ENCODE measurements around the gene CST8.

The CST8 gene

GRCh38 chr20:23448167-23448566 is 42.8 kb upstream of the CST8 start:
- no peaks in the 10 kb centered on the region for H3K4me1 ChIP-seq (ENCODE audit: insufficient read depth, low read length)
- no peaks in the 10 kb centered on the region for H3K9me3 ChIP-seq (ENCODE audit: insufficient read depth, low read length, severe bottlenecking)
- no peaks in the 10 kb centered on the region for H3K36me3 ChIP-seq (ENCODE audit: insufficient read depth, low read length)
- H3K9ac ChIP-seq (ENCODE audit: low read depth, low read length): no peak overlapping the region
- no peak overlapping the region for H2AFZ ChIP-seq (ENCODE audit: low read depth, low read length)
- no peak overlapping the region for H3K27ac ChIP-seq (ENCODE audit: low read length)
- H3K4me2 ChIP-seq (ENCODE audit: insufficient read depth, low read length): no peak overlapping the region
- DNase-seq: no peak
- no peaks in the 10 kb centered on the region for H3K27me3 ChIP-seq (ENCODE audit: insufficient read depth, low read length, poor library complexity)
- no peak for TF ChIP-seq CTCF (IDR thresholded peaks at IDR 0.05; ENCODE audit: borderline replicate concordance, extremely low read depth, low read length, poor library complexity, severe bottlenecking)
- no peak for TF ChIP-seq EZH2 (IDR thresholded peaks at IDR 0.05; ENCODE audit: borderline replicate concordance, low read depth, low read length, severe bottlenecking)
- no peaks in the 10 kb centered on the region for H4K20me1 ChIP-seq (ENCODE audit: insufficient read depth, low read length)
- H3K4me3 ChIP-seq (ENCODE audit: low read depth in 1 of 2, low read length in 2 of 2): no peak overlapping the region
- ATAC-seq (ENCODE audit: insufficient read depth, low read depth): no peak
- H3K79me2 ChIP-seq (ENCODE audit: insufficient read depth, low read length): no peaks in the 10 kb centered on the region

GRCh38 chr20:23449421-23449820 is 41.5 kb upstream of the CST8 start:
- H3K4me3 ChIP-seq (ENCODE audit: low read depth in 1 of 2, low read length in 2 of 2): no peak overlapping the region
- ATAC-seq (ENCODE audit: insufficient read depth, low read depth) (peak; percentile 89), DNase-seq (peak; percentile 42)
- H3K27me3 ChIP-seq (ENCODE audit: insufficient read depth, low read length, poor library complexity): no peaks in the 10 kb centered on the region
- no peak overlapping the region for H3K4me2 ChIP-seq (ENCODE audit: insufficient read depth, low read length)
- no peak for TF ChIP-seq CTCF (IDR thresholded peaks at IDR 0.05; ENCODE audit: borderline replicate concordance, extremely low read depth, low read length, poor library complexity, severe bottlenecking)
- no peak for TF ChIP-seq EZH2 (IDR thresholded peaks at IDR 0.05; ENCODE audit: borderline replicate concordance, low read depth, low read length, severe bottlenecking)
- H3K36me3 ChIP-seq (ENCODE audit: insufficient read depth, low read length): no peaks in the 10 kb centered on the region
- H4K20me1 ChIP-seq (ENCODE audit: insufficient read depth, low read length): no peaks in the 10 kb centered on the region
- H3K27ac ChIP-seq (ENCODE audit: low read length): no peak overlapping the region
- H3K4me1 ChIP-seq (ENCODE audit: insufficient read depth, low read length): no peaks in the 10 kb centered on the region
- no peaks in the 10 kb centered on the region for H3K79me2 ChIP-seq (ENCODE audit: insufficient read depth, low read length)
- H3K9ac ChIP-seq (ENCODE audit: low read depth, low read length): no peak overlapping the region
- H2AFZ ChIP-seq (ENCODE audit: low read depth, low read length): no peak overlapping the region
- H3K9me3 ChIP-seq (ENCODE audit: insufficient read depth, low read length, severe bottlenecking): no peaks in the 10 kb centered on the region

- Histone ChIP-seq H3K9ac (ENCODE audit: low read depth, low read length) (no peak overlapping the region), H3K9me3 (ENCODE audit: insufficient read depth, low read length, severe bottlenecking) (no peaks in the 10 kb centered on the region), H4K20me1 (ENCODE audit: insufficient read depth, low read length) (no peaks in the 10 kb centered on the region), H3K79me2 (ENCODE audit: insufficient read depth, low read length) (no peaks in the 10 kb centered on the region), H3K4me3 (ENCODE audit: low read depth in 1 of 2, low read length in 2 of 2) (no peak overlapping the region), H3K27me3 (ENCODE audit: insufficient read depth, low read length, poor library complexity) (no peaks in the 10 kb centered on the region), H3K36me3 (ENCODE audit: insufficient read depth, low read length) (no peaks in the 10 kb centered on the region), H3K4me2 (ENCODE audit: insufficient read depth, low read length) (no peak overlapping the region), H3K4me1 (ENCODE audit: insufficient read depth, low read length) (peaks cover 6% of the 10 kb centered on the region), H3K27ac (ENCODE audit: low read length) (no peak overlapping the region), H2AFZ (ENCODE audit: low read depth, low read length) (no peak overlapping the region)
- DNase-seq: no peak
- TF ChIP-seq EZH2 (IDR thresholded peaks at IDR 0.05; ENCODE audit: borderline replicate concordance, low read depth, low read length, severe bottlenecking): no peak
- no peak for ATAC-seq (ENCODE audit: insufficient read depth, low read depth)
Observed at GRCh38 chr20:23450877-23451276, 40.0 kb upstream of the CST8 start.

GRCh38 chr20:23451956-23452487 is 38.9 kb upstream of the CST8 start:
- TF ChIP-seq EZH2 (IDR thresholded peaks at IDR 0.05; ENCODE audit: borderline replicate concordance, low read depth, low read length, severe bottlenecking) (no peak), CTCF (IDR thresholded peaks at IDR 0.05; ENCODE audit: borderline replicate concordance, extremely low read depth, low read length, poor library complexity, severe bottlenecking) (no peak)
- Histone ChIP-seq H3K79me2 (ENCODE audit: insufficient read depth, low read length) (no peaks in the 10 kb centered on the region), H2AFZ (ENCODE audit: low read depth, low read length) (no peak overlapping the region), H4K20me1 (ENCODE audit: insufficient read depth, low read length) (no peaks in the 10 kb centered on the region), H3K4me1 (ENCODE audit: insufficient read depth, low read length) (peaks cover 18% of the 10 kb centered on the region), H3K9ac (ENCODE audit: low read depth, low read length) (no peak overlapping the region), H3K36me3 (ENCODE audit: insufficient read depth, low read length) (no peaks in the 10 kb centered on the region), H3K9me3 (ENCODE audit: insufficient read depth, low read length, severe bottlenecking) (no peaks in the 10 kb centered on the region), H3K4me2 (ENCODE audit: insufficient read depth, low read length) (no peak overlapping the region), H3K27ac (ENCODE audit: low read length) (no peak overlapping the region), H3K27me3 (ENCODE audit: insufficient read depth, low read length, poor library complexity) (no peaks in the 10 kb centered on the region), H3K4me3 (ENCODE audit: low read depth in 1 of 2, low read length in 2 of 2) (no peak overlapping the region)
- ATAC-seq (ENCODE audit: insufficient read depth, low read depth): no peak
- no peak for DNase-seq

All from DND-41 (cell line).